ENCODE results near the gene ZNF585A. TPM values are rescaled to one million over a fixed set of nuclear protein-coding genes. Genes with fewer than 3 reads are reported as not detected.
A peak's percentile ranks its signal among the peaks of the same experiment; 100 is the strongest.
"Not testable (repeated sequence)": the region's sequence is repeated elsewhere in the genome, so short reads cannot be mapped to it uniquely, and the experiment has no call there.

The ZNF585A gene
- total RNA-seq, 4 donors from 2014 or later, result 4.7 to 9.9 (median 6.0) TPM

DNA sequence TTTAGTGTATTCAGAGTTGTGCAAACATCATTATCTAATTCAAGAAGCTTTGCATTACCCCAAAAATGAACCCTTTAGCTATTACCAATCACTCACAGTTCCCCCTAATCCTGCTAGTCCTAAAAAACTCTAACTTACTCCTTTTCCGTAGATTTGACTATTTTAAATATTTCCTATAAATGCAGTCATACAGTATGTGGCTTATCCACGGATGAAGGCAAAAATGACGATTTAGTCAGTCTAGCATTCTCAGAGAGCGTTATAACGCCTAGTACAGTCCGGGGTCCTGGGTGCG, 44.9 kb upstream of the ZNF585A start:
- no peak for DNase-seq (ENCODE audit: low spot score in 2 of 2)
- Histone ChIP-seq H3K9me3 (peaks cover 4% of the 10 kb centered on the region), H3K4me1 (peaks cover 22% of the 10 kb centered on the region), H3K27ac (peak overlapping the region; percentile 92), H3K4me3 (peak overlapping the region; percentile 78), H3K36me3 (peaks cover 8% of the 10 kb centered on the region), H3K27me3 (no peaks in the 10 kb centered on the region)
- WGBS, result 1% methylated on average over 7 of the region's 7 CpGs
- TF ChIP-seq EP300 (IDR thresholded peaks at IDR 0.05) (no peak), POLR2A (IDR thresholded peaks at IDR 0.05) (no peak), POLR2AphosphoS5 (IDR thresholded peaks at IDR 0.05) (no peak)
- TF ChIP-seq, protein P1, sequence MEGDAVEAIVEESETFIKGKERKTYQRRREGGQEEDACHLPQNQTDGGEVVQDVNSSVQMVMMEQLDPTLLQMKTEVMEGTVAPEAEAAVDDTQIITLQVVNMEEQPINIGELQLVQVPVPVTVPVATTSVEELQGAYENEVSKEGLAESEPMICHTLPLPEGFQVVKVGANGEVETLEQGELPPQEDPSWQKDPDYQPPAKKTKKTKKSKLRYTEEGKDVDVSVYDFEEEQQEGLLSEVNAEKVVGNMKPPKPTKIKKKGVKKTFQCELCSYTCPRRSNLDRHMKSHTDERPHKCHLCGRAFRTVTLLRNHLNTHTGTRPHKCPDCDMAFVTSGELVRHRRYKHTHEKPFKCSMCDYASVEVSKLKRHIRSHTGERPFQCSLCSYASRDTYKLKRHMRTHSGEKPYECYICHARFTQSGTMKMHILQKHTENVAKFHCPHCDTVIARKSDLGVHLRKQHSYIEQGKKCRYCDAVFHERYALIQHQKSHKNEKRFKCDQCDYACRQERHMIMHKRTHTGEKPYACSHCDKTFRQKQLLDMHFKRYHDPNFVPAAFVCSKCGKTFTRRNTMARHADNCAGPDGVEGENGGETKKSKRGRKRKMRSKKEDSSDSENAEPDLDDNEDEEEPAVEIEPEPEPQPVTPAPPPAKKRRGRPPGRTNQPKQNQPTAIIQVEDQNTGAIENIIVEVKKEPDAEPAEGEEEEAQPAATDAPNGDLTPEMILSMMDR (IDR thresholded peaks at IDR 0.05), result no peak

DNA sequence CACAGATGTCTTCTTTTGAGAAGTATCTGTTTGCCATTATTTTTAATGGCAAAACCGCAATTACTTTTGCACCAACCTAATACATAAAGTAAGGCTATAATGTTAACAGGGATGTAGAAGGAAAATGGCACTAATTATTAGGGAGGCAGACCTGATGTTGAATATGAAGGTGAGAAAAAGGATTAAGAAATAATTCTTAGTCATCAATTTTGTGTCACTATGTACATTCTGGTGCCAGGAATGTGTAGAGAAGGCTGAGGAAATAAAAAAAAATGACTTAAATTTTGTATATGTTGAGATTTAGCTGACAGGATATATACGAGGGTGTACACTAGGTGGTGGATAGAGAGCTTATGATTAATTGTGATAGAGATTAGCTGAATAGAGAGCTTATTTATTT, 25.3 kb upstream of the ZNF585A start:
- Histone ChIP-seq H3K27me3 (no peaks in the 10 kb centered on the region), H3K4me3 (no peak overlapping the region), H3K27ac (no peak overlapping the region), H3K9me3 (peaks cover 32% of the 10 kb centered on the region), H3K36me3 (peaks cover 81% of the 10 kb centered on the region), H3K4me1 (no peaks in the 10 kb centered on the region)
- no peak for TF ChIP-seq EP300 (IDR thresholded peaks at IDR 0.05)
- TF ChIP-seq POLR2A (IDR thresholded peaks at IDR 0.05), result no peak
- TF ChIP-seq, protein P1 (IDR thresholded peaks at IDR 0.05), result no peak
- no peak for TF ChIP-seq POLR2AphosphoS5 (IDR thresholded peaks at IDR 0.05)
- no peak for DNase-seq (ENCODE audit: low spot score in 2 of 2)
- WGBS, result 94% methylated on average over 2 of the region's 2 CpGs

DNA sequence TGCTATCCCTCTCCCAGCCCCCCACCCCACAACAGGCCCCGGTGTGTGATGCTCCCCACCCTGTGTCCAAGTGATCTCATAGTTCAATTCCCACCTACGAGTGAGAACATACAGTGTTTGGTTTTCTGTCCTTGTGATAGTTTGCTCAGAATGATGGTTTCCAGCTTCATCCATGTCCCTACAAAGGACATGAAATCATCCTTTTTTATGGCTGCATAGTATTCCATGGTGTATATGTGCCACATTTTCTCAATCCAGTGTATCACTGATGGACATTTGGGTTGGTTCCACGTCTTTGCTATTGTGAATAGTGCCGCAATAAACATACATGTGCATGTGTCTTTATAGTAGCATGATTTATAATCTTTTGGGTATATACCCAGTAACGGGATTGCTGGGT, 24.6 kb upstream of the ZNF585A start:
- peaks cover 81% of the 10 kb centered on the region for H3K36me3 ChIP-seq

DNA sequence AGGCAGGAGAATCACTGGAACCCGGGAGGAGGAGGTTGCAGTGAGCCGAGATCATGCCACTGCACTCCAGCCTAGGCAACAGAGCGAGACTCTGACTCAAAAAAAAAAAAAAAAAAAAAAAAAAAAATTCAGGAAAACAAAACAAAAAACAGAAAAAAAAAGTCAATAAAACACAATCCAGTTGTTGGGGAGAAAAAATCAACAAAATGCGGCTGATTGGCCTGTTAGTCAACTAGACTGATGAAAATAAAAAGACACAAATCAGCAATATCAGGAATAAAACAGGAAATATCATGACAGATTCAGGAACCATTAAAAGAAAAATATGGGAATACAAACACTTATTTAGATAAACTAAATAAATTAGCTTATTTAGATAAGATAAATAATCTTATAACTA, 22.8 kb upstream of the ZNF585A start:
- Histone ChIP-seq H3K36me3 (peaks cover 90% of the 10 kb centered on the region), H3K9me3 (peaks cover 55% of the 10 kb centered on the region)
- 95% methylated on average over 4 of the region's 4 CpGs for WGBS
- H3K27ac ChIP-seq; H3K4me1 ChIP-seq; H3K27me3 ChIP-seq; H3K4me3 ChIP-seq; DNase-seq (ENCODE audit: low spot score in 2 of 2): not testable (repeated sequence)

More for the DNA sequence above, 24.6 kb upstream of the ZNF585A start:
- H3K4me3 ChIP-seq; H3K4me1 ChIP-seq; H3K27ac ChIP-seq; H3K27me3 ChIP-seq; DNase-seq (ENCODE audit: low spot score in 2 of 2): not testable (repeated sequence)
- peaks cover 39% of the 10 kb centered on the region for H3K9me3 ChIP-seq
- 98% methylated on average over 5 of the region's 5 CpGs for WGBS

DNA sequence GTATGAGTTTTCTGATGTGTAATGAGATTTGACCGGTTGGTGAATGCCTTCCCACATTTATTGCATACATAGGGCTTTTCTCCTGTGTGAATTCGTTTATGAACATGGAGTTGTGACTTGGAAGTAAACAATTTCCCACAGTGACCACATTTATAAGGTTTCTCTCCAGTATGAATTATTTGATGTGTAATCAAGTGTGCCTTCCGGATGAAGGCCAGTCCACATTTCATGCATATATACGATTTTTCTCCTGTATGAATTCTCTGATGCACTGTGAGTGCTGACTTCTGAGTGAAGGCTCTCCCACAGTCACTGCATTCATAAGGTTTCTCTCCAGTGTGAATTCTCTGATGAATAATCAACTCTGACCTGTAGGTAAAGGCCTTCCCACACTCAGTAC, 13.6 kb upstream of the ZNF585A start:
- Histone ChIP-seq H3K36me3 (peaks cover 49% of the 10 kb centered on the region), H3K9me3 (peaks cover 38% of the 10 kb centered on the region)
- not testable (repeated sequence) for H3K4me1 ChIP-seq; H3K27me3 ChIP-seq; DNase-seq (ENCODE audit: low spot score in 2 of 2); H3K4me3 ChIP-seq; H3K27ac ChIP-seq
- WGBS, result 94% methylated on average over 4 of the region's 4 CpGs

DNA sequence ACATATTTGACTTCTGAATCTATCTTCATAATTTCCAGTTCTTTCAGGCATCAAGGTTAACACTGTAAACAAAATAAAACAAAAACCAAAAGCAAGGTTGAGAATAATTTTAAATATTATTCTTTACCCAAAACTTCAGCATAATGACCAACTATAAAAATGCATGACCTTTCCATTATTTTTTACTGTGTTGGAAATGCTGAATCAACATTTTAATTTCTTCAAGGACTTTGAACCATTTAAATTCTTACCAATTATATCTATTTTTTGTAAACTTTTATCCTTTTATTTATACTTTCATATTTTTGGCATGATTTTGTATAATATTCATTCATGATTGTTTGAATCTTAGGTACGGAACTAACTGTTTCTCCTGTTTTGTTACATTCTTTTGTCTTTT, 6.9 kb downstream of the ZNF585A start:
- DNase-seq (ENCODE audit: low spot score in 2 of 2), result no peak
- TF ChIP-seq, protein P1 (IDR thresholded peaks at IDR 0.05), result no peak
- no peak for TF ChIP-seq POLR2AphosphoS5 (IDR thresholded peaks at IDR 0.05)
- TF ChIP-seq POLR2A (IDR thresholded peaks at IDR 0.05), result no peak
- no peak for TF ChIP-seq EP300 (IDR thresholded peaks at IDR 0.05)
- peaks cover 37% of the 10 kb centered on the region for H3K9me3 ChIP-seq
- no peak overlapping the region for H3K27ac ChIP-seq
- no peaks in the 10 kb centered on the region for H3K27me3 ChIP-seq
- H3K36me3 ChIP-seq, result peaks cover 89% of the 10 kb centered on the region
- WGBS, result 97% methylated on average over 1 of the region's 1 CpG
- no peaks in the 10 kb centered on the region for H3K4me1 ChIP-seq
- no peak overlapping the region for H3K4me3 ChIP-seq

DNA sequence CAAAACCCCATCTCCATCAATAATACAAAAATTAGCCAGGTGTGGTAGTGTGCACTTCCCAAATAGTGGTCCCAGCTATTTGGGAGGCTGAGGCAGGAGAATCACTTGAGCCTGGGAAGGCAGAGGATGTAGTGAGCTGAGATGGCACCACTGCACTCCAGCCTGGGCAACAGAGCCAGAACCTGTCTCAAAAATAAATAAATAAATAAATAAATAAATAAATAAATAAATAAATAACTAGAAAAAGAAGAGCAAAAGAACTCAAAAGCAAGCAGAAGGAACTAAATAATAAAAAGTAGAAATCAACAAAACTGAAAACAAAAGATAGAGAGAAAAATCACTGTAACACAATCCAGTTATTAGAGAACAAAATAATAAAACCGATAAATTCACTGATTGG, 12.3 kb downstream of the ZNF585A start:
- 97% methylated on average over 1 of the region's 1 CpG for WGBS
- Histone ChIP-seq H3K27ac (no peak overlapping the region), H3K4me3 (no peak overlapping the region), H3K9me3 (peaks cover 56% of the 10 kb centered on the region), H3K27me3 (no peaks in the 10 kb centered on the region), H3K36me3 (peaks cover 81% of the 10 kb centered on the region), H3K4me1 (no peaks in the 10 kb centered on the region)
- TF ChIP-seq, protein P1 (IDR thresholded peaks at IDR 0.05), result no peak
- TF ChIP-seq EP300 (IDR thresholded peaks at IDR 0.05) (no peak), POLR2AphosphoS5 (IDR thresholded peaks at IDR 0.05) (no peak), POLR2A (IDR thresholded peaks at IDR 0.05) (no peak)
- DNase-seq (ENCODE audit: low spot score in 2 of 2), result no peak
